NCI-H1105 (cell line): Measurements from ENCODE around the gene SMIM32.

Experiments
- DNase-seq: peaks from one replicate; lab custom pipeline; 2025; lab: John Stamatoyannopoulos, UW

The SMIM32 gene

DNA sequence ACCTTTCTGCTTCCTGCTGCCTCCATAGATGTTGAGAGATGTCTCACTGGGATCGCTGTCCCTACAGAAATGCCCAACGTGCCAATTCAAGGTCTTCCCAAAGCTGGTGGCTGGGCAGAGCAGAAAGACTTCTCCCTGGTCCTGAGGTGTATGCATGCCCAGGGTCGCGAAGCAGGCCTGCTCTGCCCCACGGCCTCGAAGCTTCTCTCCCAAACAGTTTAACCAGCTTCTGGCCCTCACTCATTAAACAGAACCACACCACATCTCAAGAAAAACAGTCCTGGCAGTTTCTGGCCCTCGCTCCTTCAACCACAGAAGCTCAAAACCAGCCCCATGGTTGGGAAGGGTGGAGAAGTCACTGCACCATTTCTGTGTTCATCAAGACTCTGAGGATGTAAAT, 14.7 kb upstream of the SMIM32 start:
- DNase-seq, result no peak

DNA sequence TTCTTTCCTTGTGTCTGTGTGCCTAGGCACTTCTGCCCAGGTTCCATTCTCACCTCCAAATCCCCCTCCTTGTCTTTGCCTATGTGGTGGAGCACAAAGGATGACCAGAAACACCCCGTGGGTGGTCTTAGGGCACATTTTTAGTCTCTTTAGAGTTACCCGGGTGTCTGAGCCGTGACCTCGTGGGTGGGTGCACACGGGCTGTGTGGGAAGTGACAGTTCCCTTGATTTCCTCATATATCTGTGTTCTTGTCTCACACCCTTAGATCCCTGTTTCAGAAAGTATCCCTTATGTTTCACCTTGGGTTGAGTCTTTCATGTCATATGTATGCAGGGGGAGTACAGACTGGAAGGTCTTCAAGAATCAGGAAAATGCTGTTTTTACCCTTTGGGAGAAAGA, 13.4 kb upstream of the SMIM32 start:
- no peak for DNase-seq

DNA sequence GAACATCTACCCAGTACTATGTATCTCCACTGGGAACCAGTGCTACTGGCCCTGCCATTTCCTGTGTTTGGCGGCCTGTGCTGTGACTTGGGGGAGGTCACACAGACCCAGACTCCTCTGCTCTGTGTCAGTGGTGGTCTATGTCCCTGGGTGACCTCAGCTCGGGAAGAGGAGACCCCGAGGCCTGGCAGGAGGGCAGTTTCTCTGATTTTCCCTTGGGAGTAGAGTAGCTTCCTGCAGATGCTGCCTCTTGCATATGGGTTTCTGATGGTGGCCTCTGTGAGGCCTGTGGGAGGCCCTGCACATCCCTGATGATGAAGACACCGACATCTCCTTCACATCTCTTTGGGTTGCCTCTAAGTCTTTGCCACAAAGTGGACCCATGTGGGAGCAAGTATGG, 13.0 kb upstream of the SMIM32 start:
- DNase-seq, result no peak

DNA sequence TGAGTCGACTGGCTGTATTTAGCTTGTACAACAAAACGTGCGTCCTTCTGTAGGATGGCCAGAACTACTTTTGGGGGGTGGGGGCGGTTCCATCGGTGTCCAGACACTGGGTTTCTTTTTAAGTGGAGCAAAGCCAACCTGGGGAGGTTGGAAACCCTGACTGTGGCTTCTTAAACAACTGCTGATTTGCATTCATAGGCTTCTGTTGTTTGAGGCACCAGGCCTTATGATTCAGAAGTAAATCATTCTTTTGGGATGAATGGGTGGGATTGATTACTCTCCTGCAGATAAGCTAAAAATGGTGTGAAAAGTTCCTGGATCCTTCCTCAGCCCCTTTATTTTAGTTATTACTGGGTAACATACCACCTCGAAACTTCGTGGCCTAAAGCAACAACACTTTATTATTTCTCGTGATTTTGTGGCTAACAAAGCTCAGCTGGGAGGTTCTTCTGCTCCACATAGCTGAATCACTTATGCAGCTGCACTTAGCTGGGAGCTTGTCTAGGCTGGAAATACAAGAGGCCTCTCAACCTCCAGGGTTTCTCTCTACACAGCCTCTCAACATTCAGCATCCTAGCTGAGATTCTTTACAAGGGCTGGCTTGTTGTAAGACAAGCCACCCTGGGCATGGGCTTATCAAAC, 12.2 kb upstream of the SMIM32 start:
- no peak for DNase-seq

DNA sequence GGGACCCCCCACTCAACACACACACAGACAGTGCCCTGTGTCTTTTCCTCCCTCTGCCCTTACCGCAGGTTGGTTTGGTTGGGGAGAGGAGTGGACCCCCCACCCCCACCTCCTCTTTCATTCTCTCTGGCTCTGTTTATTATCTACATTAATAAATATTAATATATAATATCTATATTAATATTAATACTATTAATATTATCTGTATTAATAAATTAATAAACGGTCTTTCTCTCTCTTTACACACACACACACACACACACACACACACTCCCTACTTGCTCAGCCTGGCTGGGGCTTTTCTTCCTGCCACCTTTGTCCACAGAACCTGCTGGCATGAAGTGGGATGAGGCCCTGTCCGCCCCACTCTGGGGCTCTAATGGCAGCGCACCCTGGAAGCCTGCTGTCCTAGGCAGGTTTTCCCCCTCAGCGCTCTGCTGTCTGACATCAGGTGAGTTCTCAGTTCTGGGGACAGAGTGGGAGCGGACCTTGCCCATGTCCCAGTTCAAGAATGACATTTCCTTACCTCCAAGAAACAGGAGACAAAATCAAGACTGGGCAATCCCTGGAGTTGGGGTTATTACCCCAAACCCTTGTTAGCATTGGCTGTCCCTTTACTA, 10.5 kb upstream of the SMIM32 start:
- DNase-seq, result no peak

DNA sequence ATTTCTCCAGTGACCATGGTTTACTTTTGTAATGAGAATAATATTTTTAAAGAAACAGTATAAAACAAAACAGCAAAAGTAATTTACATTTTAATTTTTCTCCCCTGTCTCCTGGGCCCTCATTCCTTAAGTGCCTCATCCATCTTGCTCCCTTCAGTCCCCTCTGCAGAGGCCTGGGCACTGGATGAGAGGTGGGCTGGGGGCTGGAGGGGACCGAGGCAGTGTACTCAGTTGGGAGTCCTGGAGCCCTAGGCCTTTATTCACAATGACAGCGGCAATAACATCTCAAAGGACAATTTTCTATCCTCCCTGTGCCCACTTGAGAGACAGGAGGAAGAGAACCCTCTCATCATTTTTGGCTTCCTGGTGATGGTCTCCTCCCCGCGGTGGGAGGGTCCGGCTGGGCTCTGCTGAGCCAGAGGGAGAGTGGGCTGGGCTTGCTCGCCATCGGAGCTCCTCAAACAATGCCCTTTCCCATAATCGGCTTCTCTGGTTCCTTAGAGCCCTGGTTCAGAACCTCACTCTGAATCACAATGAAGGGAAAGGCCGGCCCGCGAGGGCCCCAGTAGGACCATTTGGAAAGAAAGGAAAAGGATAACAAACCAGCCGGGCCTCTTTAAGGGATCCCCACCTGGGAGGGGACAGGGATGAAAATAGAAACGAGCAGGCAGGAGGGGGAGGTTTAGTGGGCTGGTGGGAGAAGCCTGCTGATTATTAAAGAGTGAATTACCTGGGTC, 9.7 kb upstream of the SMIM32 start:
- DNase-seq, result no peak

DNA sequence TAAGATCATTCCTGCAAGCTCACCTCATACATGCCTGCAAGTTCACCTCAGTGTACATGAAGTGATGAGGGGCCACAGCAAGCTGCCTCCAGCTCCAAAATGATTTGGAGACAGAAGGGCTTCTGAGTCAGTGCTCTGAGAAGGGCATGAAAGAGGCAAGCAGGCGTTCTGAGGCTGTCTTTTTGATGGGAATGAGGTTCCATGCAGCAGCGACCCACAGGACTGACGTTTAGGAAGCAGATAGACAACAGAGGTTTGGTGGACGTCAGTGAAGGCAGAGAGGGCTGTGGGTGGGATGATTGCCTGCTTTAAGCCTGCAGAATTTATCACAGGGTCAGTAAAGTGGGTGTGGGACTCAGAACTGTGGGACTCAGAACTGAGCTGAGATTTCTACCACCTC, 8.9 kb upstream of the SMIM32 start:
- DNase-seq, result no peak

DNA sequence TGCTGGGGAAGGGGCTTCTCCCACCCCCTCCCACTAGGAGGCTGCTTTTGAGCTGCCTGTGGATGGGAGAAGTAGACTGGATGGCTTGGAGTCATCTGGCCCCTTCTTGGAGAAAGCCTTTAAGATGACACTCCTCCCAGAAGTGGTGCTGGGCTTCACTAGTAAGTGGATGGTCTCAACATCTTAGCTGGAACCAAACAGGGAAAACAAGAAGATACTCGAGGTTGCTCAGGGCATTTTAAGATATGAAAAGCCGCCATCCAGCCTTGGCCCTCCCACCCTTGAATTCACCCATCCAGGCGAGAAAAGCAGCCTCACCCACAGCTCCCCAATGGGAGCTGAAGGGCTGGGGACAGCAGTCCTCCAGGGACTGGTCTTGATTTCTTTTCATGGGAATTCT, 7.8 kb upstream of the SMIM32 start:
- no peak for DNase-seq

DNA sequence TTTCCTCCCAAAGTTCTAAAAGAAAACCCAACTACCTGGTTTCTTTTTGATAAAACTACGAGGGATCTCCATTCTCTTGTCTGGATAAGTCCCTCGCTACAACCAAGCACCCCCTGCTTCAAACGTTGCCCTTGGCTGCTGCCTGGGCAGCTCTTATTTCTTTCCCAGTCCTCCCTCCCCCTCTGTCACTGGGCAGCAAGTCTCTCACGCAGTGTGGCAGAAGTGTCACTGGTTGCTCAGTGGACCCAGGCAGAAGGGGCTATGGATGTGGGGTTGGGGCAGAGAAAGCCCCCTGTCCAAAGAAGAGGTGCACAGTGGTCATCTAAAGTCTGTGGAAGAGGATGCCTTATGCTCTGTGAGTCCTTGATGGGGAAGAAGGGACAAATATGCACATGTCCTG, 7.2 kb upstream of the SMIM32 start:
- no peak for DNase-seq

DNA sequence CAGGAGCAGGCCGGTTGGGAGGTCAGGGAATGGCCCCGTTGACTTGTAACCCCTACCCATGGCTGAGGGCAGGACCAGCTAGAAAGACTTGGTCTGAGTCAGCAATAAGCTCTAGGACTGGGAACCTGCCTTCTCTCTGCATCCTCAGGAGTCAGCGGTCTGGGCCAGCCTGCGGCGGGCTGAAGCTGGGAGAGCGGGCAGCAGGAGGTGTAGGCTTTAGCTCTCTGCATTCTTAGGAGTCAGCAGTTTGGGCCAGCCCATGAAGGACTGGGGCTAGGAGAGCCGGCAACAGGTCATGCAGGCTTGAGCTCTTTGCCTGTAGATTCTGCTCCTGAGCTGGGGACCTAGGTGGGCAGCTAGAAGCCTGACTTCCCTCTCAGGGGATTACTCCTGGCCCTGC, 6.4 kb upstream of the SMIM32 start:
- no peak for DNase-seq

DNA sequence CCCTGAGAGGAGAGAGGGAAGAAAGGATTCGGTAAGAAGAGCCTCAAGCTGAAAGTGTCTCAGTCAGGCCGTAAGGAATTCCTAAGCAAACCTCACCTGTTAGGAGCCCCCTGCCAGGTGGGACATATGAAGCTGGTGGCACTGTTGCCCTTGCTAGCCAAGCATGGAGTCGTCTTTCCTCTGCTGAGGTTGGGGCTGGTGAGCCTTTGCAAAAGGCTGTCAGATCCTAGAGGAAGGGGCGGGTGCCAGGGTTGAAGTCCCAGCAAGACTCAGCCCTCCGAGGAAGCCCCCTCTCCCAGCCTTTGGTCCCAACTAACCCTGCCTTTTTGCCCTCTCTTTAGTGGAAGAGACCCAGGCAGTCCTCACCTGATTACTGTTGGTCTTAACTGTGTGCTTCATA, 5.5 kb upstream of the SMIM32 start:
- no peak for DNase-seq

DNA sequence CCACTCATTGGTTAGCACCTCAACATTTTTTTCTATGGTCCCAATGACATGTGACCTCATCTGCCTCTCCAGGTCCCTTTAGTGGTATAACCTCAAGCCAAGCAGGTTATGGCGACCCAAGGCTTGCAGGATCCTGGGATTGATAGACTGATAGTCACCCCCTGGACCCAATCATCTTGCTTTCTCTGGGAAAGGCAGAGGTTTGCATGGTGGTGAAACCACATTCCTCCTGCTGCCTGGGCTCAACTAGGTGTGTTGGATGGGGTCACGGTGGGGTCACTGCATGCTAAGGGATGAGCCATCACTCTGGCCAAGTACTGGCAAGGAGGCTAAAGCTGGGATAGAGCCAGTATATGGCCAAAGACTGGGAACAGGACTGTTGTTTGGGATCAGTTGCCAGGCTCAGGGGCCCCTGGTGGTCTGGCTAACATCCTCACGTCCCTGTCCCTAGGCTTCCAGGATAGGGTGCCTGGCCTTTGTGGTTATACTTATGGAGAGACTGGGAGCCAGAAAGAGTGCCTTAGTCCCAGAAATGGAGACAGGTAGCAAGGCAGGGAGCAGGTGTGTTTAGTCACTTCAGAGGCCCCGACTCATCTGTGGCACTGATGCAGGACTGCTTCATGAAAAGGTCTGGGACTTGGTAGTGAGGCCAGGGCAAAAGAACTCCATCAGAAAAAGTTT, 4.6 kb upstream of the SMIM32 start:
- DNase-seq, result no peak

DNA sequence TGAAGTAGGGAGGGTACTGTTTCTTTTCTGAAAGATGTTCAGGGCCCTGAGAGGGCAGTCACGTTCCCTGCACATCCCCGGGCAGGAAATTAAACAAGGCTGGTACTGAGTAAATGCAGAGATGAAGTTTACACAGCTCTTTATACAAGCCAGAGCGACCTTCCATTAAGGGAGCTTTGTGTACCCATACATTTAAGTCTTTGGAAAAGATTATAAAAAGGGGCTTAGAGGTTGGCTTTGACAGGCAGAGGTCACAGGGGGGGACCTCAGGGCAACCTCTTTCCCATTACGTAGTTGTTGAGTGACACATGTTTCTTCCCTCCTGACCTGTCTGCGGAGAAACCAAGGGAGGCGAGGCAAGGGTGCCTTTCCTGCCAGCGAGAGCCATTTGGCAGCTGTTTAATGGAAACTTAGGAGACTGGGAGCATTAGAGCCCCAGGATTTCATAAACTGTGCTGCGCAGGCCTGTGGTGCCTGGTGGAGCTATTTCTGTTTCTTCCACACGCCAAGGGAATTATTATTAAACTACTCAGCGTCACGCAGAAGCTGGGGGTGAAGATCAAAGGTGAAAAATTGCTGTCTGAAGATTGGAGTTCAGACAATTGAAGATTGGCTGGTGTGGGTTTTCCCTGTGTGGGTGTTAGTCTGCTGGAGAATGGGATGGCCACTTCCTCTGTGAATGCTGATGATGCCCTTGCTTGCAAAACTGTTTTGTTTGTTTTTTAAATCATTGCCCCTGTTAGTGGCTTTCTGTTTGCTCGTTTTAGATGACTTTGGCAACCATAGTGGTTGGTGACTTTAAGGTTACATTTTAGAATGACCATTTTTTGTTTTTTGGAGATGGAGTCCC, 3.2 kb upstream of the SMIM32 start:
- DNase-seq, result no peak

DNA sequence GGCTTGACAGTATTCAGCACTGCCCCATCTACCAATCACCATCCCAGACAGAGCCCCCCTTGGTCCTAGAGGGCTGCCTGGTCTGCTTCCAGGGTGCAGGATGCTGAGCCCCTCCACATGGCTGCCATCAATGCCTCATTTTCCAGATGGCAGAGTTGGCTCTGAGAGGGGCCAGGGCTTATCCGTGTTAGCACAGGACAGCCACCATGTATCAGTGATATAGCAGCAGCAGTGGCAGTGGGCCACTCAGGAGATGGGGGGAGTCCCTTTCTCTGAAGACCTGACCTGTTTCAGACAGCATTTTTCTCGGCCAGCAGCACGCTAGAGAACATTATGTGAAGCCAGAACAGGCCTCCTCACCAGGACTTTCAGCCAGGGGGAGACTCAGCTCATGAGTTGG, 1.6 kb upstream of the SMIM32 start:
- DNase-seq, result no peak

DNA sequence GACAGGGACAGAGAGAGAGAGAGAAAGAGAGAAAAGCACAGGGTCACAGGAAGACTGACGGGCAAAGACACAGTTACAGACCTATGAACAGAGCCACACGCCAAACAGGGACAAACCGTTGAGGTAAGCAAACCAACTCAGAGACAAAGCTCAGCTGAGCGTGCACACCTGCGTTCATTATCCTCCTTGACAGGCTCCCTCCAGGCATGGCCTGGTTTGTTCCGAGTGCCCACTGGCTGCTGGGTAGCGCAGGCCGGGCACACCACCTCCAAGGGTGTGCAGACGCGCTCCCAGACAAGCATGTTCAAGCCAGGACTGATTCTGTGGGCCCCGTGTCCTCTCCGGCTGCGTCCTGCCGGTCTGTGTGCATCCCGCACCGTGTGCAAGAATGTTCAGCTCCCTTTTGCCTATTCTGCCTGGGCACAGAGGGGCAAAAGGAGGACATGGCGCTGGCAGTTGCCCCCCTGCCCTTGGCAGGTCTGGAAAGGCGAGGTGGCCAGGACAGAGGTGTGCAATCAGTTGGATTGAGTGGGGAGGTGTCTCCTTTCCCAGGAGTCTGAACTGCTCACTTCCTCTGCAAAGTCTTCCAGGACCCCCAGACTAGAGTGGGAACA, 467 bp upstream of the SMIM32 start:
- no peak for DNase-seq

DNA sequence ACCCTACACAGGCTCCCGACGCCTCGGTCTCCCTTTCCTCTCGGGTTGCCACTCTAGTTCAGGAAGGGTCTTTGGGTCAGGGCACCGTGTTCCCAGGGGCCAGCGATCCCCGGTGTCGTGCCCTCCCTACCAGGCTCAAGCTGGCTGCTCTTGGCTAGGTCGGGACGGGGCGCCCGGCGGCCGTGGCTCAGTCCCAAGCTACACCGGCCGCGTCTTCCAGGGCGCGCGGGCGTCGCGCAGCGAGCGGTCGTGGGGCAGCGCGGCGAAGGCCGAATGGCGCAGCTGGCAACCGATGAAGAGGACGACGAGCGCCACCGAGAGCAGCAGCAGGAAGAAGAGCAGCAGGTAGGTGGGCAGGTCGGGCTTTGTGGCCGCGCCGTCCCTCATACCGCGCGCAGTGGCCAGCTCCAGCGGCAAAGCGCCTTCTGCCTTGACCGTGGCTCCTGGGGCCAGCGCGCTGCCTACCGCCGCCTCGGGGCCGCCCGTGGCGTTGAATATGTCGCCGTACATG, 892 bp downstream of the SMIM32 start:
- no peak for DNase-seq

DNA sequence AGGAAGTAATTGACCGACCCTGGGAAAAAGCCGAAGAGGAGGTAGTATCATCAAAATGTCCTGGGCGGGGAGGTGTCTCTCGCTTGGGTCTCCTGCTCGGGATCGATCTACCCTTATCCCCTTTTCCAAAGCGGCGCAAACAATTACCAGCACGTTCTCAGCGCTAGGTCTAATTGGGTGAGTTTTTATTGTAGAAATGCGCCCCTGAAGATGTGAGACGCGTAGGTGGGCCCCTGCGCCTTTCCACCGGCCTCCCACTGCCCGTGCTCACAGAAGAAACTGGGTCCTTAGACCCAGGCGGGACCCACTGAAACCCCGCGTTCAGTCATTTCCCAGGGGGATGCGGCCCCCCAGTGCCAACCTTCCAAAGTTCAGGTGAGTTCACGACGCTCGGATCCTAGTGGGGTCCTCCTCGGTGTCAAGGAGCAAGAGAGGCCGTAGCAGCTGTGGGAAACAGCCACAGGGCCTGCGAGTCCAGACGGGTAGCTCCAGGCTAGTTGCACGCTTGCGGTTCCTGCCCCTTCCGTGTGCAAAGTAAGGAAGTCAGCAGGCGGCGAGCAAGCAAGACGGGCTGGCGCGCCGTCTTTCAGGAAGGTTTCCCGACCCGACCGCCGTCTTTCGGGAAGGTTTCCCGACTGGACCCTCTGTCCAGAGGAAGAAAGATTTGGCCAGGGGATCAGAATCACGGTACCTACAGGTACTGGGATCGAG, 1.5 kb downstream of the SMIM32 start:
- no peak for DNase-seq

DNA sequence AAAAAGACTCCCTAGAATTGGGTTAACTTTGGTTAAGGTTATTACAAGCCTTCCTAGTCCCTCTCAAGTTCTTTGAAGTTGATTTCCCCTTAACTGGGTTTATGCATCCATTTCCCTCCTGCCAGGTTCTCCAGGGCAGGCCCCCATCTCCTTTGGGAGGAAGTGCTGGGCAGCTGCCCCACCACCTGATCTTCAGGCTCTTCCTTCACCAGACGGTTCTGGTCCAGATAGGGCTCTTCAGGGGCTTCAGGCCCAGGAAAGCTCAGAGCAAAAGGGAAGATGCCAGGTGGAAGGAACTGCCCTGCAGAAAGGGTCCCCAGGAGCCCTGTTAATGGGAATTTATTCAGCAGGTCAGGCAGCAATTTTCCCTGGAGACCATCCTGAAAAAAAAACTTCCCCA, 2.1 kb downstream of the SMIM32 start:
- no peak for DNase-seq

DNA sequence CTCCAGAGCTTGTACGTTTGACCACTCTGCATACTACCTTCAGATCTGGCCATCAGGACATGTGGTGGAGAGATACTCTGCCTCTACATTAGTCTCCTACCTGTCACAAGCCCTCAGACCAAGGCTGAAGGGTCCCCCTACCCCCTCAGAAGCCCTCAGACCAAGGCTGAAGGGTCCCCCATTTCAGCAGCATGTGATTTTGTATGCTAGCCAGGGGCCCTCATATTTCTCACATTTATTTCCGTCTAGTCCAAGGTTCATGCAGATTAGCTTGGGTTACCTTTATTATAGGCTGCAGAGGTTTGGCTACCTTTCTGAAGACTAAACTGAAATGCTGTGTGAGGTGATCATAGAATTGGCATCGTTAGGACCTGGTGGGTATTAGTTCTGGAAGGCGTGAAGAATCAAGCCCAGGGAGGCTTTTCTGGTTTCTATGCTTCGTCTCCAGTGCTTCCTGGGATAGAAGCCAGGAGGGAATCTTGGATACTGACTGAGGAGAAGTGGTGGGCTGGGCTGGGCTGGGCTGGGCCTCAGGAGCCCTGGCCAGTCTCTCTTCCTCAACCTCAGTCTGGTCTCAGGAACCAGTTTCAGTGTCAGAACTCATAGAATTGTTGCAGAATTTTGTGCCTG, 2.8 kb downstream of the SMIM32 start:
- DNase-seq, result no peak

DNA sequence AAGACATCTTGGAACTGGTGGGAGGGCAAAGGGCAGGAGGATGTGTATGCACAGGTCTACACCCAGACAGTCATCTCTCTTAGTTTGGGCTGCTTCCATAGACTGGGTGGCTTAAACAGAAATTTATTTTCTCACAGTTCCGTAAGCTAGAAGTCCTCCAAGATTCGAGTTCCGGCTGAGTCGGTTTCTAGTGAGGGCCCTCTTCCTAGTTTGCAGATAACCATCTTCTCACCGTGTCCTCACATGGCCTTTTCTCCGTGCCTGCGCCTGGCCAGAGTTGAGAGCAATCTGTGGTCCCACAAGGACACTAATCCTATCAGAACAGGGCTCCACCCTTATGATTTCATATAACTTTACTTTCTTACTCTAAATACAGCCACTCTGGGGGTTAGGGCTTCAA, 4.1 kb downstream of the SMIM32 start:
- no peak for DNase-seq
